CD14-positive monocyte (primary cell): ENCODE results near the gene NID1. TPM values are rescaled to one million over a fixed set of nuclear protein-coding genes. Genes with fewer than 3 reads are reported as not detected.

Experiments
- DNase-seq, 3 donors: peaks; one replicate each; pipeline ENCODE4 v3.0.0-alpha.2; 2011 to 2022
- H2AFZ ChIP-seq: 2 replicates; pipeline ENCODE4 v1.6.0; 2012; ENCODE audit warnings: mild to moderate bottlenecking, low read depth, low read length, inconsistent platforms; ENCODE audit not compliant: insufficient read depth, poor library complexity, severe bottlenecking
- H3K27ac ChIP-seq, 2 donors: 1 replicate in 1 of 2; 2 replicates in 1 of 2; pipeline ENCODE4 v1.5.1; 2012 to 2013; ENCODE audit warnings: low read length in 2 of 2, control low read depth in 1 of 2, inconsistent platforms in 1 of 2, low read depth in 1 of 2, mild to moderate bottlenecking in 1 of 2
- H3K27me3 ChIP-seq, 2 donors: one replicate each; pipeline versions ENCODE4 v1.6.0 to v1.6.1; 2011 to 2013; ENCODE audit warnings: low read length in 2 of 2; ENCODE audit not compliant: control insufficient read depth in 2 of 2, insufficient read depth in 2 of 2
- H3K36me3 ChIP-seq, 2 donors: replicated peaks in 1 of 2; 1 replicate in 1 of 2; 2 replicates in 1 of 2; pipeline versions ENCODE4 v1.5.1 to v1.6.1; 2012 to 2013; ENCODE audit warnings: low read length in 2 of 2, control low read depth in 1 of 2, inconsistent platforms in 1 of 2, mild to moderate bottlenecking in 1 of 2; ENCODE audit not compliant: insufficient read depth in 2 of 2, control insufficient read depth in 1 of 2
- H3K4me1 ChIP-seq, 2 donors: 1 replicate in 1 of 2; 2 replicates in 1 of 2; pipeline versions ENCODE4 v1.5.1 to v1.6.1; 2012 to 2013; ENCODE audit warnings: low read length in 2 of 2, control low read depth in 1 of 2, inconsistent platforms in 1 of 2, mild to moderate bottlenecking in 1 of 2, moderate library complexity in 1 of 2; ENCODE audit not compliant: insufficient read depth in 2 of 2, control insufficient read depth in 1 of 2
- H3K4me2 ChIP-seq: replicated peaks from 2 replicates; pipeline ENCODE3; 2012; ENCODE audit warnings: low read length, moderate library complexity, mild to moderate bottlenecking; ENCODE audit not compliant: poor library complexity, severe bottlenecking; ENCODE audit errors: extremely low read depth
- H3K4me3 ChIP-seq, 3 experiments: fragments of 200-600 bp in 1 of 3; sonication (generic) in 1 of 3; replicated peaks in 1 of 3; 1 replicate in 2 of 3; 2 replicates in 1 of 3; pipeline ENCODE4 v1.5.1; 2011 to 2013; ENCODE audit warnings: low read length in 3 of 3, mild to moderate bottlenecking in 3 of 3, control low read depth in 2 of 3, low read depth in 2 of 3, inconsistent platforms in 1 of 3, moderate library complexity in 1 of 3
- H3K79me2 ChIP-seq: 2 replicates; pipeline ENCODE4 v1.6.0; 2012; ENCODE audit warnings: mild to moderate bottlenecking, control low read depth, inconsistent platforms, low read length, moderate library complexity; ENCODE audit not compliant: insufficient read depth
- H3K9ac ChIP-seq: 2 replicates; pipeline ENCODE4 v1.6.0; 2017; ENCODE audit warnings: low read length, mild to moderate bottlenecking; ENCODE audit not compliant: insufficient read depth, poor library complexity, severe bottlenecking
- H3K9me3 ChIP-seq, 2 donors: replicated peaks in 1 of 2; 1 replicate in 1 of 2; 2 replicates in 1 of 2; pipeline versions ENCODE4 v1.5.1 to v1.6.1; 2012 to 2013; ENCODE audit warnings: low read length in 2 of 2, control low read depth in 1 of 2; ENCODE audit not compliant: control insufficient read depth in 1 of 2, insufficient read depth in 1 of 2
- H4K20me1 ChIP-seq: 2 replicates; pipeline ENCODE4 v1.6.0; 2012; ENCODE audit warnings: mild to moderate bottlenecking, low read length, control low read depth, moderate library complexity; ENCODE audit not compliant: insufficient read depth
- H3K27ac Mint-ChIP-seq, 7 donors: one replicate each; pipeline ENCODE4 v1.8.0; 2020; ENCODE audit warnings: mild to moderate bottlenecking in 7 of 7, mixed read lengths in 7 of 7, moderate library complexity in 6 of 7, inconsistent platforms in 2 of 7
- H3K27me3 Mint-ChIP-seq, 3 donors: one replicate each; pipeline ENCODE4 v1.8.0; 2021 to 2022; ENCODE audit warnings: low read depth in 3 of 3, mild to moderate bottlenecking in 3 of 3, mixed read lengths in 3 of 3, moderate library complexity in 3 of 3, inconsistent platforms in 1 of 3
- H3K36me3 Mint-ChIP-seq, 2 donors: one replicate each; pipeline ENCODE4 v1.8.0; 2020; ENCODE audit warnings: mixed read lengths in 2 of 2, inconsistent platforms in 1 of 2, mild to moderate bottlenecking in 1 of 2
- H3K4me1 Mint-ChIP-seq: one replicate; pipeline ENCODE4 v1.8.0; 2020; ENCODE audit warnings: mild to moderate bottlenecking, mixed read lengths
- H3K4me3 Mint-ChIP-seq, 2 donors: one replicate each; pipeline ENCODE4 v1.8.0; 2020; ENCODE audit warnings: mild to moderate bottlenecking in 2 of 2, mixed read lengths in 2 of 2, moderate library complexity in 1 of 2
- H3K9me3 Mint-ChIP-seq, 7 donors: one replicate each; pipeline ENCODE4 v1.8.0; 2020 to 2022; ENCODE audit warnings: mixed read lengths in 7 of 7, mild to moderate bottlenecking in 6 of 7, moderate library complexity in 6 of 7, inconsistent platforms in 2 of 7
- CTCF ChIP-seq: fragments of 200-600 bp; IDR thresholded peaks from one replicate; pipeline ENCODE4 v1.8.0; 2022; ENCODE audit warnings: antibody characterized with exemption, mild to moderate bottlenecking
- WGBS: methylation state at CpG from one replicate; pipeline ENCODE4 v1.1.5; 2013; ENCODE audit warnings: missing lambda C conversion rate; ENCODE audit not compliant: insufficient coverage; 5-methylcytosine and 5-hydroxymethylcytosine counted together
- intact Hi-C, 2 donors: fragments of 100-400 bp; cut with micrococcal nuclease; formaldehyde crosslinking; loops; one replicate each; pipeline versions ENCODE4 v1.15.0 to v1.15.1; 2023
- polyA plus RNA-seq, 3 donors: library from polyadenylated mRNA; depleted of rRNA in 1 of 3; unstranded in 2 of 3; stranded (reverse) in 1 of 3; fragments of 300-500 nt in 2 of 3; fragments of >200 nt in 1 of 3; fragmentation: Illumina TruSeq in 2 of 3; gene quantifications; 1 replicate in 2 of 3; 2 replicates in 1 of 3; pipeline ENCODE4 v1.2.3, GENCODE V29; 2012 to 2021

The NID1 gene
- polyA plus RNA-seq, 3 donors: 6.8 to 19.7 (median 14.4) TPM

- Histone ChIP-seq H4K20me1 (no peaks in the 10 kb centered on the region), H3K36me3 (no peaks in the 10 kb centered on the region), H3K4me3 (no peak overlapping the region), H3K79me2 (no peaks in the 10 kb centered on the region), H3K9me3 (no peaks in the 10 kb centered on the region), H3K9ac (no peak overlapping the region), H3K27ac (no peak overlapping the region), H2AFZ (no peak overlapping the region), H3K27me3 (no peaks in the 10 kb centered on the region), H3K4me1 (peaks cover 10 to 12% of the 10 kb centered on the region in 2 donors), H3K4me2 (no peak overlapping the region)
- peaks cover 0 to 10% (median 5%) of the 10 kb centered on the region in 7 donors for H3K9me3 Mint-ChIP-seq
- peak overlapping the region in 1 of 7 donors; percentile 20 for H3K27ac Mint-ChIP-seq
- DNase-seq: peak in 1 of 3 donors; percentile 33
- no peak for TF ChIP-seq CTCF
- peaks cover 6 to 12% (median 7%) of the 10 kb centered on the region in 3 donors for H3K27me3 Mint-ChIP-seq
- intact Hi-C loops: no loop called here
- 100% methylated on average over 1 of the region's 12 CpGs for WGBS
- H3K36me3 Mint-ChIP-seq: no peaks in the 10 kb centered on the region
- H3K4me3 Mint-ChIP-seq: no peak overlapping the region
- peaks cover 11% of the 10 kb centered on the region for H3K4me1 Mint-ChIP-seq
Observed at GRCh38 chr1:236089046-236089773, 24.3 kb upstream of the NID1 start.

- no peak overlapping the region for H3K4me3 Mint-ChIP-seq
- Histone ChIP-seq H3K36me3 (no peaks in the 10 kb centered on the region), H3K4me3 (no peak overlapping the region), H3K27me3 (no peaks in the 10 kb centered on the region), H3K79me2 (no peaks in the 10 kb centered on the region), H3K4me1 (peaks cover 4 to 7% of the 10 kb centered on the region in 2 donors), H2AFZ (peak overlapping the region; percentile 24), H4K20me1 (no peaks in the 10 kb centered on the region), H3K4me2 (no peak overlapping the region), H3K9me3 (no peaks in the 10 kb centered on the region), H3K9ac (no peak overlapping the region), H3K27ac (no peak overlapping the region)
- intact Hi-C loops: no loop called here
- peaks cover 0 to 6% (median 4%) of the 10 kb centered on the region in 7 donors for H3K9me3 Mint-ChIP-seq
- H3K36me3 Mint-ChIP-seq: no peaks in the 10 kb centered on the region
- WGBS: 83% methylated on average over 4 of the region's 7 CpGs
- peak overlapping the region in 1 of 7 donors; percentile 39 for H3K27ac Mint-ChIP-seq
- TF ChIP-seq CTCF: no peak
- H3K27me3 Mint-ChIP-seq: peaks cover 3 to 5% (median 4%) of the 10 kb centered on the region in 3 donors
- DNase-seq: no peak
- peaks cover 10% of the 10 kb centered on the region for H3K4me1 Mint-ChIP-seq
Observed at GRCh38 chr1:236086537-236086936, 21.6 kb upstream of the NID1 start.
